Mammary epithelial cell (primary cell): ENCODE data around the gene RBMS3.
"Not testable (repeated sequence)": the region's sequence is repeated elsewhere in the genome, so short reads cannot be mapped to it uniquely, and the experiment has no call there.

Source experiments
- EZH2 ChIP-seq: IDR thresholded peaks from 2 replicates; pipeline ENCODE4 v1.6.1; 2012; ENCODE audit warnings: low read length, inconsistent platforms, borderline replicate concordance
- TF ChIP-seq, protein P1 (sequence below), 2 donors: IDR thresholded peaks in 1 of 2; conservative IDR thresholded peaks in 1 of 2; 2 replicates each; pipeline ENCODE4 v1.5.1; 2011 to 2012; ENCODE audit warnings: inconsistent platforms in 2 of 2, low read length in 2 of 2, mild to moderate bottlenecking in 2 of 2, control low read depth in 1 of 2, low read depth in 1 of 2; ENCODE audit not compliant: insufficient read depth in 1 of 2; ENCODE audit errors: extremely low read depth in 1 of 2

DNA sequence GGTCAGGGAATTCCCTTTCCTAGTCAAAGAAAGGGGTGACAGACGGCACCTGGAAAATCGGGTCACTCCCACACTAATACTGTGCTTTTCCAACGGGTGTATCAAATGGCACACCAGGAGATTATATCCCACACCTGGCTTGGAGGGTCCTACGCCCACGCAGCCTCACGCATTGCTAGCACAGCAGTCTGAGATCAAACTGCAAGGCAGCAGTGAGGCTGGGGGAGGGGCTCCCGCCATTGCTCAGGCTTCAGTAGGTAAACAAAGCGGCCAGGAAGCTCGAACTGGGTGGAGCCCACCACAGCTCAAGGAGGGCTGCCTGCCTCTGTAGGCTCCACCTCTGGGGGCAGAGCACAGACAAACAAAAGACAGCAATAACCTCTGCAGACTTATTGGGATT, 769.2 kb downstream of the RBMS3 start:
- TF ChIP-seq, protein P1, sequence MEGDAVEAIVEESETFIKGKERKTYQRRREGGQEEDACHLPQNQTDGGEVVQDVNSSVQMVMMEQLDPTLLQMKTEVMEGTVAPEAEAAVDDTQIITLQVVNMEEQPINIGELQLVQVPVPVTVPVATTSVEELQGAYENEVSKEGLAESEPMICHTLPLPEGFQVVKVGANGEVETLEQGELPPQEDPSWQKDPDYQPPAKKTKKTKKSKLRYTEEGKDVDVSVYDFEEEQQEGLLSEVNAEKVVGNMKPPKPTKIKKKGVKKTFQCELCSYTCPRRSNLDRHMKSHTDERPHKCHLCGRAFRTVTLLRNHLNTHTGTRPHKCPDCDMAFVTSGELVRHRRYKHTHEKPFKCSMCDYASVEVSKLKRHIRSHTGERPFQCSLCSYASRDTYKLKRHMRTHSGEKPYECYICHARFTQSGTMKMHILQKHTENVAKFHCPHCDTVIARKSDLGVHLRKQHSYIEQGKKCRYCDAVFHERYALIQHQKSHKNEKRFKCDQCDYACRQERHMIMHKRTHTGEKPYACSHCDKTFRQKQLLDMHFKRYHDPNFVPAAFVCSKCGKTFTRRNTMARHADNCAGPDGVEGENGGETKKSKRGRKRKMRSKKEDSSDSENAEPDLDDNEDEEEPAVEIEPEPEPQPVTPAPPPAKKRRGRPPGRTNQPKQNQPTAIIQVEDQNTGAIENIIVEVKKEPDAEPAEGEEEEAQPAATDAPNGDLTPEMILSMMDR (conservative IDR thresholded peaks at IDR 0.05 in 1 of 2, IDR thresholded peaks at IDR 0.05 in 1 of 2; ENCODE audit: extremely low read depth in 1 of 2, insufficient read depth in 1 of 2, low read depth in 1 of 2, low read length in 2 of 2) = not testable (repeated sequence)
- not testable (repeated sequence) for TF ChIP-seq EZH2
